RWPE2 (cell line): ENCODE measurements around the gene PRKAG2.

Experiments
- ATAC-seq: fragments of 200-7000 bp; cut with Tn5 transposase; 3 replicates; pipeline ENCODE4 v1.9.1; 2021; ENCODE audit warnings: low read depth
- DNase-seq: peaks from one replicate; pipeline ENCODE4 v3.0.0-alpha.2; 2020; ENCODE audit warnings: low spot score
- H3K27ac ChIP-seq: fragments of 450-650 bp; 2 replicates; pipeline ENCODE4 v1.5.1; 2017; ENCODE audit warnings: mild to moderate bottlenecking; ENCODE audit not compliant: poor library complexity, severe bottlenecking
- H3K27me3 ChIP-seq: fragments of 250-450 bp; sonication (Bioruptor Pico); 2 replicates; pipeline ENCODE4 v1.5.1; 2021; ENCODE audit warnings: mild to moderate bottlenecking, moderate library complexity; ENCODE audit not compliant: insufficient read depth, poor library complexity, severe bottlenecking
- H3K36me3 ChIP-seq: fragments of 250-450 bp; sonication (Bioruptor Pico); 2 replicates; pipeline ENCODE4 v1.5.1; 2020; ENCODE audit warnings: low read depth, mild to moderate bottlenecking, moderate library complexity
- H3K4me1 ChIP-seq: fragments of 250-450 bp; sonication (Bioruptor Pico); 2 replicates; pipeline ENCODE4 v1.5.1; 2021; ENCODE audit warnings: mild to moderate bottlenecking, moderate library complexity; ENCODE audit not compliant: insufficient read depth, poor library complexity, severe bottlenecking
- H3K4me3 ChIP-seq: fragments of 250-450 bp; sonication (Bioruptor Pico); 2 replicates; pipeline ENCODE4 v1.5.1; 2021; ENCODE audit warnings: mild to moderate bottlenecking, moderate library complexity; ENCODE audit not compliant: severe bottlenecking
- H3K9me3 ChIP-seq: fragments of 250-450 bp; sonication (Bioruptor Pico); 2 replicates; pipeline ENCODE4 v1.5.1; 2021; ENCODE audit warnings: mild to moderate bottlenecking, moderate library complexity; ENCODE audit not compliant: severe bottlenecking
- TF ChIP-seq, protein P1 (sequence below): fragments of 450-650 bp; IDR thresholded peaks from one replicate; pipeline ENCODE4 v1.5.1; 2017; ENCODE audit warnings: mild to moderate bottlenecking, moderate library complexity; ENCODE audit not compliant: poor library complexity, severe bottlenecking

The PRKAG2 gene

DNA sequence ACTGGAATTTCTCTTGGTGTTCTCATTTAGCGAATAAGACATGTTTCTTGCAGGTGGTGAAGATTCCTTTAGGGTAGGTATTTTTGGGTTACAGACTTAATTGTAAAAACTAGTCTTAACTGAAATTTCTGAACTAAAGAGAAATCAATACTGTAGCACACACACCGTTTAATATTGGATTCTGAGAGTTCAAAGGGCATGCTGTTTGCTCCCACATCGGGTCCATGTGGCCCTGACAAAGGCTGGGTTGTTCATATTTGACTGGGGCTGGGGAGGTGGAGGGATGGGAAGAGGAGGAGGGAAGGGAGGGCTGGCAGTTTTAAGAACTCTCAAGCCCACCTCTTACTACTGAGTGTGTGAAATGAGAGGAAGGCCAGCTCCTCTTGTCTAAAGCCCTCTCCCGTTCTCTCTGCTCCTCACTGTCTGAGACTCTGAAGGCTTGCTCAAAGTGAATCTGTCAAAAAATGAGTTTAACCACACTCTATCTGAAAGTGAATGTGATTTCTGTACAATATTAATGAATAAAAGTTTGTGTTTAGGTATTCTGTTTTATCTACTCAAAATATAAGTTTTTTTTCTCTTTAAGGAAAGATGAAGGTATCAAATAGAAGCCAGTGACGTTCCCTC, 317.2 kb downstream of the PRKAG2 start:
- DNase-seq = no peak
- Histone ChIP-seq H3K9me3 (no peaks in the 10 kb centered on the region), H3K27ac (no peak overlapping the region), H3K27me3 (no peaks in the 10 kb centered on the region), H3K4me3 (no peak overlapping the region), H3K36me3 (peaks cover 84% of the 10 kb centered on the region), H3K4me1 (no peaks in the 10 kb centered on the region)
- ATAC-seq = no peak
- TF ChIP-seq, protein P1, sequence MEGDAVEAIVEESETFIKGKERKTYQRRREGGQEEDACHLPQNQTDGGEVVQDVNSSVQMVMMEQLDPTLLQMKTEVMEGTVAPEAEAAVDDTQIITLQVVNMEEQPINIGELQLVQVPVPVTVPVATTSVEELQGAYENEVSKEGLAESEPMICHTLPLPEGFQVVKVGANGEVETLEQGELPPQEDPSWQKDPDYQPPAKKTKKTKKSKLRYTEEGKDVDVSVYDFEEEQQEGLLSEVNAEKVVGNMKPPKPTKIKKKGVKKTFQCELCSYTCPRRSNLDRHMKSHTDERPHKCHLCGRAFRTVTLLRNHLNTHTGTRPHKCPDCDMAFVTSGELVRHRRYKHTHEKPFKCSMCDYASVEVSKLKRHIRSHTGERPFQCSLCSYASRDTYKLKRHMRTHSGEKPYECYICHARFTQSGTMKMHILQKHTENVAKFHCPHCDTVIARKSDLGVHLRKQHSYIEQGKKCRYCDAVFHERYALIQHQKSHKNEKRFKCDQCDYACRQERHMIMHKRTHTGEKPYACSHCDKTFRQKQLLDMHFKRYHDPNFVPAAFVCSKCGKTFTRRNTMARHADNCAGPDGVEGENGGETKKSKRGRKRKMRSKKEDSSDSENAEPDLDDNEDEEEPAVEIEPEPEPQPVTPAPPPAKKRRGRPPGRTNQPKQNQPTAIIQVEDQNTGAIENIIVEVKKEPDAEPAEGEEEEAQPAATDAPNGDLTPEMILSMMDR = no peak

DNA sequence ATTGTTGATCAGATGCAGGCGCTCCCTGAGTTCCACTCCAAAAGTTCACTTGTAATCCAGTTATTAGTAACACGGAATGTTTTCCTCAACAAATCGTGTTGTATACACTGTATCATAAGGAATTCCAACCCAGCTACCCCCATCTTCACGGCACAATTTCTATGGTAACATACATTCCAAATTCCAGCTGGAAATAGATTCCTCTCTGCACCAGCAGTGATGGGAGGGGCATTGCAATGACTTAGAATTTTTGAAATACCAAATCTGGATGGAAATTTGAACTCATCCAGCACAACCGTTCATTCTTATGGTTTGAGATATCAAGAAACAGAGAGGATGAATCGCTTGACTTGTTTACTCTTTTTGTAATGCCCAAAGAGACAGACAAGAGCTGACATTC, 318.3 kb downstream of the PRKAG2 start:
- ATAC-seq (no peak), DNase-seq (no peak)
- Histone ChIP-seq H3K27me3 (no peaks in the 10 kb centered on the region), H3K36me3 (peaks cover 73% of the 10 kb centered on the region), H3K9me3 (no peaks in the 10 kb centered on the region), H3K27ac (no peak overlapping the region), H3K4me1 (no peaks in the 10 kb centered on the region), H3K4me3 (no peak overlapping the region)
- TF ChIP-seq, protein P1 = no peak

DNA sequence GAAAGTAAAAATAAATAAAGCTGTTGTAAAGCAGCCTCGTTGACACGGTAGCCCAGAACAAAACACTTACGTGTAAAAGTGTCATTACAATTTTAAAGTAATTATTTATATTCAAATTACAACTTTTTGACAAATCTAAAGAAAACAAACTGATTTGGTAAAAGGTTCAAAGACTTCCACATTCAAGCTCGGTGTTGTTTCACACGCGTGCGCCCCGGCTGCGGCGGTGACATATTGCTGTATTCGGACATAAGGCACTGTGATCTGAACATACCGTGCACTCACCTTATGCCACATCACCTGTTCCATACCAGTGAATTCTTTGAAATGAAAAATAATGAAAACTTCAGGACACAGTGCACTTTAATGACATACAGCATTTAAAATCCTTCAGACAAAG, 320.3 kb downstream of the PRKAG2 start:
- ATAC-seq (no peak), DNase-seq (no peak)
- Histone ChIP-seq H3K4me1 (peaks cover 8% of the 10 kb centered on the region), H3K9me3 (no peaks in the 10 kb centered on the region), H3K27me3 (no peaks in the 10 kb centered on the region), H3K36me3 (peaks cover 59% of the 10 kb centered on the region), H3K4me3 (no peak overlapping the region), H3K27ac (no peak overlapping the region)
- TF ChIP-seq, protein P1 = no peak

DNA sequence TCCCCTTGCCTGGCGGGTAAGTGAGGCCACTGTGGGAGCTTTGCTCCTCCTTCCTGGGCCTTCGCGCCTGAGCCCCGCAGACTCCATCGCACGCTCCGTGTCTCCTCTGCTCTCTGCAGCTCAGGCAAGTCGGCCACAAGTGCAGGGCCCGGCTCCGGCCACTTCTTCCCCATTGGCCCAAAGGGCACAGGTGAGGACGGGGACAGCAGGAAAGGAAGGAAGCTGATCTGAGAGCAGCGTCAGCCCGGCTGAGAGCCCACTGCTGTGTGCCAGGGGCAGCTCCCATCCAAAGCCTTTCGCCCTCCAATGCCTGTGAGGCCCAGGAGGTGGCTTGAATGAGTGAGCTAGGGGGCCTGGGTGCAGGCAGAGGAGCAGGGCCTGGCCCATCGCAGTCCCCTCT, 323.6 kb downstream of the PRKAG2 start:
- Histone ChIP-seq H3K9me3 (no peaks in the 10 kb centered on the region), H3K4me3 (no peak overlapping the region), H3K4me1 (peaks cover 17% of the 10 kb centered on the region), H3K27me3 (no peaks in the 10 kb centered on the region), H3K36me3 (peaks cover 27% of the 10 kb centered on the region), H3K27ac (no peak overlapping the region)
- ATAC-seq (no peak), DNase-seq (no peak)
- TF ChIP-seq, protein P1 = no peak

DNA sequence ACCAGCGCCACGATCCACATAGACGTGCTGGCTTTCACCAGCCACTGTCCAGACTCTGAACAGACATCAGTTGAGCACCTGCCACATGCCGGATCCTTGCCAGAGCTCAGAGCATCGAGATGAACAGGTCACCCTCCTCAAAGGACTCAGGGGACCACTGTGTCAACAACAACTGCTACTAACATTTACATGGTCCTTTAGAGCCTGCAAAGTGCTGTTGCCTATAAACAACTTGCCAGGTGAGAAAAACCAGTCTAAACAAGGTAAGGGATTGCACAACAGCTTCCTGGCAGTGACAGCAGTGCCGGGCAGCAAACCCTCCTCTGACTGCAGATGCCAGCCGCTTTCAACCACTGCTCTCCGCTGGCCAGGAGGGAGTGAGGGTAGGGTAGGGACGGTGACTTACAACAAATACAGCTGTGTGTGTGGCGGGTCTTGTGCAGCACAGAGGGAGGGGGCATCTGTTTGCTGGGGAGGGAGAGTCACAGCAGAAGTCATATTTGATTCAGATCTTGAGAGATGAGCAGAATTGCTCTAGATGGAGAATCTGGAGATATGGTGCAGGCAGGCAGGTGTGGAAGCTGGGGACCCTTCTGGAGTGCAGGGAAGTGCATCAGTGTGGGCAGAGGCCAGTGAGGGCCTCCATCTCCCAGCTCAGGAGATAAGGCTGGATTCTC, 324.4 kb downstream of the PRKAG2 start:
- DNase-seq (no peak), ATAC-seq (peak; percentile 71)
- H3K9me3 ChIP-seq = no peaks in the 10 kb centered on the region
- TF ChIP-seq, protein P1 = no peak
- H3K27me3 ChIP-seq = no peaks in the 10 kb centered on the region
- peaks cover 17% of the 10 kb centered on the region for H3K4me1 ChIP-seq
- no peak overlapping the region for H3K4me3 ChIP-seq
- H3K36me3 ChIP-seq = peaks cover 21% of the 10 kb centered on the region
- H3K27ac ChIP-seq = no peak overlapping the region
